Lung (tissue), 12 donors: ENCODE data around the gene TMEM131L. TPM values are rescaled to one million over a fixed set of nuclear protein-coding genes. Genes with fewer than 3 reads are reported as not detected.

Experiments used
- ATAC-seq: fragments of 200-7000 bp; cut with Tn5 transposase; one replicate; pipeline ENCODE4 v1.9.1; 2020; ENCODE audit warnings: moderate number of reproducible peaks; ENCODE audit not compliant: insufficient read depth, low FRiP score
- DNase-seq, 3 donors: peaks; one replicate each; pipeline ENCODE4 v3.0.0-alpha.2; 2013 to 2017
- H3K27ac ChIP-seq, 2 donors: one replicate each; pipeline ENCODE4 v1.5.1; 2013; ENCODE audit warnings: mild to moderate bottlenecking in 2 of 2, moderate library complexity in 2 of 2, control low read depth in 1 of 2, inconsistent platforms in 1 of 2, low read depth in 1 of 2, low read length in 1 of 2
- H3K27me3 ChIP-seq, 3 donors: one replicate each; pipeline ENCODE4 v1.5.1; 2013; ENCODE audit warnings: low read length in 2 of 3; ENCODE audit not compliant: control insufficient read depth in 3 of 3, insufficient read depth in 3 of 3
- H3K36me3 ChIP-seq, 4 donors: one replicate each; pipeline ENCODE4 v1.5.1; 2013; ENCODE audit warnings: low read length in 4 of 4, mild to moderate bottlenecking in 1 of 4, moderate library complexity in 1 of 4; ENCODE audit not compliant: control insufficient read depth in 4 of 4, insufficient read depth in 4 of 4
- H3K4me1 ChIP-seq, 5 donors: one replicate each; pipeline ENCODE4 v1.5.1; 2013; ENCODE audit warnings: low read length in 5 of 5, mild to moderate bottlenecking in 2 of 5, moderate library complexity in 1 of 5; ENCODE audit not compliant: control insufficient read depth in 5 of 5, insufficient read depth in 5 of 5
- H3K4me3 ChIP-seq: one replicate; pipeline ENCODE4 v1.5.1; 2013; ENCODE audit warnings: mild to moderate bottlenecking, control low read depth, moderate library complexity
- H3K9ac ChIP-seq, 2 donors: one replicate each; pipeline ENCODE4 v1.5.1; 2013; ENCODE audit warnings: low read length in 2 of 2, control low read depth in 1 of 2; ENCODE audit not compliant: insufficient read depth in 1 of 2
- H3K9me3 ChIP-seq, 4 donors: one replicate each; pipeline ENCODE4 v1.5.1; 2013; ENCODE audit warnings: low read length in 3 of 4, mild to moderate bottlenecking in 1 of 4, moderate library complexity in 1 of 4; ENCODE audit not compliant: control insufficient read depth in 4 of 4, insufficient read depth in 3 of 4
- WGBS, 2 donors: extraction: QIAGEN DNeasy Blood & Tissue Kit; methylation state at CpG; one replicate each; pipeline ENCODE4 v1.1.7; 2013; 5-methylcytosine and 5-hydroxymethylcytosine counted together
- polyA plus RNA-seq, 2 donors: library from polyadenylated mRNA; stranded (reverse); fragments of 200-250 nt; gene quantifications; one replicate each; pipeline ENCODE4 v1.2.1, GENCODE V29; 2013
- total RNA-seq, 2 donors: library from RNA; depleted of rRNA in 1 of 2; stranded (reverse); fragments of >200 nt in 1 of 2; gene quantifications; one replicate each; pipeline ENCODE4 v1.2.1, GENCODE V29; 2014 to 2021
- TF ChIP-seq, protein P1 (sequence below): IDR thresholded peaks from 2 replicates; pipeline ENCODE4 v1.5.1; 2012; ENCODE audit warnings: mild to moderate bottlenecking; ENCODE audit errors: control extremely low read depth, extremely low read depth
- donor health status: control.
- donor health status: control.
- donor health status: Bipolar disorder and iron deficiency.
- donor health status: healthy.
- donor health status: DM: yes; HTN: yes; CAD: no.

TMEM131L gene
- total and polyA plus RNA-seq, 4 donors, result 2.9 to 40.6 (median 11.8) TPM

DNA sequence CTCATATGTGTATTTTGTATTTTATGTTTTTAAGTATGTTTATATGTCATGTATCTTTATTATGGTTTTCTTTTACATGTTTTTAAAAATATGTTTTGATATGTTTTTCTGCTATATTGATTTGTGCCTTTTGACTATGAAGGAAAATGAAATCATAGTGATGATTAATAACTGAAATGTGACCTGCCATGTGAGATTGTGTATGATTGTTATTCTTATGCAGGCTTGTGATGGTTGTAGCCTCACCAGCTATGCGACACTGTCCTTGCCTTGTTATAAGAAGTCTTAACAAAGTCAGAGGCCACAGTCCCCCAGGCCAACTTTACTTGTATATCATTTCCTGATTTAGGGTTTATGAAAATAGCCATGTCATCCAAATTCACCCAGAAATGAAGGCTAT lies 83.2 kb downstream of the TMEM131L start:
- Histone ChIP-seq H3K4me1 (peaks cover 0 to 33% (median 1%) of the 10 kb centered on the region in 5 donors), H3K4me3 (no peak overlapping the region), H3K9me3 (peaks cover 0 to 1% (median 0%) of the 10 kb centered on the region in 4 donors), H3K9ac (no peak overlapping the region), H3K27ac (no peak overlapping the region), H3K36me3 (peaks cover 0 to 4% (median 0%) of the 10 kb centered on the region in 4 donors), H3K27me3 (no peaks in the 10 kb centered on the region)
- WGBS, 2 donors, result 79 to 90% methylated on average over 1 of the region's 1 CpG
- DNase-seq (no peak), ATAC-seq (no peak)
- TF ChIP-seq, protein P1, sequence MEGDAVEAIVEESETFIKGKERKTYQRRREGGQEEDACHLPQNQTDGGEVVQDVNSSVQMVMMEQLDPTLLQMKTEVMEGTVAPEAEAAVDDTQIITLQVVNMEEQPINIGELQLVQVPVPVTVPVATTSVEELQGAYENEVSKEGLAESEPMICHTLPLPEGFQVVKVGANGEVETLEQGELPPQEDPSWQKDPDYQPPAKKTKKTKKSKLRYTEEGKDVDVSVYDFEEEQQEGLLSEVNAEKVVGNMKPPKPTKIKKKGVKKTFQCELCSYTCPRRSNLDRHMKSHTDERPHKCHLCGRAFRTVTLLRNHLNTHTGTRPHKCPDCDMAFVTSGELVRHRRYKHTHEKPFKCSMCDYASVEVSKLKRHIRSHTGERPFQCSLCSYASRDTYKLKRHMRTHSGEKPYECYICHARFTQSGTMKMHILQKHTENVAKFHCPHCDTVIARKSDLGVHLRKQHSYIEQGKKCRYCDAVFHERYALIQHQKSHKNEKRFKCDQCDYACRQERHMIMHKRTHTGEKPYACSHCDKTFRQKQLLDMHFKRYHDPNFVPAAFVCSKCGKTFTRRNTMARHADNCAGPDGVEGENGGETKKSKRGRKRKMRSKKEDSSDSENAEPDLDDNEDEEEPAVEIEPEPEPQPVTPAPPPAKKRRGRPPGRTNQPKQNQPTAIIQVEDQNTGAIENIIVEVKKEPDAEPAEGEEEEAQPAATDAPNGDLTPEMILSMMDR, result no peak

GRCh38 chr4:153553155-153553818 lies 87.1 kb downstream of the TMEM131L start:
- Histone ChIP-seq H3K36me3 (peaks cover 0 to 4% (median 2%) of the 10 kb centered on the region in 4 donors), H3K9ac (peak overlapping the region in 1 of 2 donors; percentile 13), H3K27me3 (no peaks in the 10 kb centered on the region), H3K4me1 (peaks cover 0 to 43% (median 9%) of the 10 kb centered on the region in 5 donors), H3K4me3 (no peak overlapping the region), H3K27ac (peak overlapping the region in 1 of 2 donors; percentile 94), H3K9me3 (no peaks in the 10 kb centered on the region)
- ATAC-seq, result no peak
- DNase-seq, result no peak
- WGBS, 2 donors, result 66 to 77% methylated on average over 6 of the region's 6 CpGs
- TF ChIP-seq, protein P1, result no peak

DNA sequence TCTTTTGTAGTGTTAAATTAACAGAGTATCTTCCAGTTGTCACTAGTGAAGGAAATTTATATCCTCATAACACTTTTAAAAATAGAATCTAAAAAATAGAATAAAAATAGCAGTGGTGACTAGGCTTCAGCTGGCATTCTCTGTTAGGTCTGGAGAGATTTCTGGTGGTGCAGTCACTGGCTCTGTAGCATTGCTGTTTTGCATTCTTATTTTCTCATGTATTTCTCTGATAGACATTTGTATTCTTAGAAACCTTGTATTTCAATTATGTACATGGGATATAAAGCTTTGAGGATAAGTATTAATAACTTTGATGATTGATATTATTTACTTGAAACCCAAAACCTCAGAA lies 87.6 kb downstream of the TMEM131L start:
- peaks cover 0 to 43% (median 9%) of the 10 kb centered on the region in 5 donors for H3K4me1 ChIP-seq
- peak overlapping the region in 1 of 2 donors; percentile 94 for H3K27ac ChIP-seq
- ATAC-seq, result no peak
- H3K4me3 ChIP-seq, result no peak overlapping the region
- H3K27me3 ChIP-seq, result no peaks in the 10 kb centered on the region
- TF ChIP-seq, protein P1, result no peak
- no peak overlapping the region for H3K9ac ChIP-seq
- peaks cover 0 to 4% (median 2%) of the 10 kb centered on the region in 4 donors for H3K36me3 ChIP-seq
- no peak for DNase-seq
- H3K9me3 ChIP-seq, result no peaks in the 10 kb centered on the region
